NCI-H2107 (cell line): ENCODE measurements around the gene SYTL1.
A peak's percentile ranks its signal among the peaks of the same experiment; 100 is the strongest.

Experiments
- DNase-seq: peaks from one replicate; lab custom pipeline; 2025; lab: John Stamatoyannopoulos, UW

SYTL1 gene

DNA sequence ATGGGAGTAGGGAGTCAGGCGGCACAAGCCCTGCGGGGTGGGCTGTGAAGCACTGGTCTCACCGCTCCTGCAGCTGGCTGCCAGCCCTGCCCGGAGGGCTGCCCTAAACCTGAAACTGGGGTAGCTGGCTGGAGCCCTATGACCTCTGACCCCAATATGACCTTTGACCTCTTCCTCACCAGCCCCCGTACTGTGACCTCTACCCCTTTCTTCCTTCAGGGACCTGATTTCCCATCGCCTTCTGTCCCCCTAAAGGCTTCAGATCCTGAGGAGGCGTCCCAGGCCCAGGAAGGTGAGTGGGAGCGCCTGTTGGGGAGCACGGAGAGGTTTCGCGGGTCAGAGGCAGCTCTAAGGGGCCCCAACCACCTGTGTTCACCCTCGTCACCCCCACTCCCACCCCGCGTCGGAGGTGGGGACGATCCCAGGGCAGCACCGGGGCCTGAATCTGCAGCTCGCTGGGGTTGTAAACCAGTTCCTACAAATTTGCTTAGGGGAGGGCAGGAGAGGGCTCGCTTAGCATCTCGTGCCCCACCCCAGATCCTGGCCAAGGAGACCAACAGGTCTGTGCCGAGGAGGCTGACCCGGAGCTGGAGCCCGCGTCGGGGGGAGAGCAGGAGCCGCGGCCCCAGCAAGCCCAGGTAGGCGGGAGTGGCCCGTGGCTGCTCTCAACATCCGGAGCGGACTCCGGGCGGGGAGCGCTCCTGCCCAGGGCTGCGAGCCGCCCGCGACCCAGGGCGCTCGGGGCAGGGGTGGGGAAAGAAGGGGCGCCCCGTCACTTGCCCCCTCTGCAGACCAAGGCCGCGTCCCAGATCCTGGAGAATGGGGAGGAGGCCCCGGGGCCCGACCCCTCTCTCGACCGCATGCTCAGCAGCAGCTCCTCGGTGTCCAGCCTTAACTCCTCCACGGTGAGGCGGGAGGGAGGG is 7.3 kb downstream of the SYTL1 start:
- DNase-seq: peak; percentile 78

DNA sequence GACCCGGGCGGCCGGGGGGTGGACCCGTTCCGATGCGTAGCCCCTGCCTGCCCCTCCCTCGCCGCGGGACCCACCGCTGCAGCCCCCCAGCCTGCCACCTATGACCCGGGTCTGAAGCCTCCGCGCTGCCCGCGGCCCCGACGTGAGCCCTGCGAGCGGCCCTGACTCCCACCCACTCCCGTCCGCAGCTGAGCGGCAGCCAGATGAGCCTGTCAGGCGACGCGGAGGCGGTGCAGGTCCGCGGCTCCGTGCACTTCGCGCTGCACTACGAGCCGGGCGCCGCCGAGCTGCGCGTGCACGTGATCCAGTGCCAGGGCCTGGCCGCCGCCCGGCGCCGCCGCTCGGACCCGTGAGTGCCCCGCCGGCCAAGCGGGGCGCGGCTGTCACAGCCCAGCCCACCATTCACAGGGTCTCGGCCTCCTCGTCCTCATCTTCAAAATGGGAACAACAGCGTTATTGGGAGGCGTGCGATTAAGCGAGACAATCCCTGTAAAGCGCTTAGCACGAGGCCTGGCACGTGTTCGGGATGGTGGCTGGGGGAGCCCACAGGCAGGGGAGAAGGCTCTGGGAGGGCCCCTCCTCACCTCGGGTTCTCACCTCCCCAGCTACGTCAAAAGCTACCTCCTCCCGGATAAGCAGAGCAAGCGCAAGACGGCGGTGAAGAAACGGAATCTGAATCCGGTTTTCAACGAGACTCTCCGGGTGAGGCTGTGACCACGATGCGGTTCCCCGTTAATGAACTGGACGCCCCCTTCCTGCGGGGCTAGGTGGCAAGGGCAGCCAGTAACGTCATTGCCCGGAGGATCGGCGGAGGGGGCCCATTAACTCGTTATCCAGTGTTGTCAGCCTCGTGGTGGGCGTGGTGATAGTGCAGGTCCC is 8.2 kb downstream of the SYTL1 start:
- DNase-seq: peak; percentile 26

DNA sequence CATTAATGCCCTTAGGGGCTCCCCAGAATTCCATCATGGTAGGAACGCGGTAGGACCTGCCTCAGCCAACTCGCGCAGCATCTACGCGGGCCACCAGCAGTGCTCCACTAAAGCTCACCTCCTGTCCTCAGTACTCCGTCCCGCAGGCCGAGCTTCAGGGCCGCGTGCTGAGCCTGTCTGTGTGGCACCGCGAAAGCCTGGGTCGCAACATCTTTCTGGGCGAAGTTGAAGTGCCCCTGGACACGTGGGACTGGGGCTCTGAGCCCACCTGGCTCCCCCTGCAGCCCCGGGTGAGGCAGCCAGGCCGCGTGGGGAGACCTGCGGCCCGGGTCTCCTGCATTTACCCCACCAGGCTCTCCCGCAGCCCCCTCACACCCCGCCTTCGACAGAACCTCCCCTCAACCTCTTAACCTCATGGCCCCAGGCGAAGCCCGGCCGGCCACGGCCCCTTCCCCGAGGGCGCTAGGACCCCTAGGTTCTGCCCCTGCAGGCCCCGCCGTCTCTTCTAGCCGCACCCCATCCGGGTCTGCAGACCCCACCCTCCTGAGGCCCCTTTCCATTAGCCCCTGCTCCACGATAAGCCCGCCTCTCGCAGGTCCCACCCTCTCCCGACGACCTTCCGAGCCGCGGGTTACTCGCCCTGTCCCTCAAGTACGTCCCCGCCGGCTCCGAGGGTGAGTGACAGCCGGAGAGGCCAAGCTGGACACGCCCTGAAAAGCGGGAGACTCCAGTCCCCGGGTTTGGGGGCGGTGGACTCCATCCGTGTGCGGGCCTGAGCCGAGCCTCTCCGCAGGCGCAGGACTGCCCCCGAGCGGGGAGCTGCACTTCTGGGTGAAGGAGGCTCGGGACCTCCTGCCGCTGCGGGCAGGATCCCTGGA is 9.1 kb downstream of the SYTL1 start:
- no peak for DNase-seq

DNA sequence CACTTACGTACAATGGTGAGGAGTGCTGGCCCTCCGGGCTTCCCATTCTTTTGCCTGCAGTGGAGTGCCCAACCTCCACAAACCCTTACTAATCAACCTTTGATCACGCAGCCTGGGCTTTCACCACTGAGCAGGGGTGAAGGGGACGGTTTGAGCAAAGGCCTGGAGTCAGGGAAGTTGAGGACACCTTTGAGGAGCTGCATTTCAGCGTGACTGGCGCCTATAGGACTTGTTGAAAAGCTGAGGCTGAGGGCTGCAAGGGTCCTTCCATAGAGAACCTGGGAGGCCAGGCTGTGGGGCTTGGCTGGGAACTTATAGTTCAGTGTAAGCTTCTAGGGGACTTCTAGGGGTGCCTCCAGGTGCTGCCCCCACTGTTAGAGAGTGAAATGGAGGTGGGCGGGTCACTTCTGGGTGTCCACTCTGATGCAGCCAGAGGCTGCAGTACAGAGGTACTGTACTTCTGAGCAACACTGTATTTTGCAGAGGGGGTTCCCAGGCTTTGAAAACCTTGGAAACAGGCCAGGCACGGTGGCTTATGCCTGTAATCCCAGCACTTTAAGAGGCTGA is 9.8 kb downstream of the SYTL1 start:
- DNase-seq: no peak

DNA sequence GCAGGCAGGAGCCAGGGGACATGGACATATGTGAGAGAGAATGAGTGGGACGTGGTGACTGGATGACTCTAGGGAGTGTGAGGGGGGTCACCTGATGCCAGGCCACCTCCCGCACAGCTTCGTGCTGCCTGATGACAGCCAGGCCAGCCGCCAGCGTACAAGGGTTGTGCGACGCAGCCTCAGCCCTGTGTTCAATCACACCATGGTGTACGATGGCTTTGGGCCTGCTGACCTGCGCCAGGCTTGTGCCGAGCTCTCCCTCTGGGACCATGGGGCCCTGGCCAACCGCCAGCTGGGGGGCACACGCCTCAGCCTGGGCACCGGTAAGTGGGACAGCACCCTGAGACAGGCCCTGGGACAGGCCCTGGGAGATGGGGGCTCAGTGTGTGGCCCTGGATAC is 11.3 kb downstream of the SYTL1 start:
- DNase-seq: no peak

DNA sequence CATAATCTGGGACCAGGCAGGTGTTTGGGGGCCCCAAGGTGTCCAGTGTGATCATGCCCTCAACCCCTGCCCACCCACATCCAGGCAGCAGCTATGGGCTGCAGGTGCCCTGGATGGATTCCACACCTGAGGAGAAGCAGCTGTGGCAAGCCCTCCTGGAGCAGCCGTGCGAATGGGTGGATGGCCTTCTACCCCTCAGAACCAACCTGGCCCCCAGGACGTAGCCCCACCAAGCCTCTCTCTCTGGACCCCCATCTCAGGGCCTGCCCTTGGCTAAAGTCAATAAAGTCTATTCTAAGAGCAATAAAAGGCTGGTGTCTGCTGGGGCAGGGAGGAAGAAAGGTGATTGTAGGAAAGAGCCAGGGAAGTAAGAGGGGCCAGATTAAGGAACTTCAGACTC is 11.8 kb downstream of the SYTL1 start:
- DNase-seq: no peak

DNA sequence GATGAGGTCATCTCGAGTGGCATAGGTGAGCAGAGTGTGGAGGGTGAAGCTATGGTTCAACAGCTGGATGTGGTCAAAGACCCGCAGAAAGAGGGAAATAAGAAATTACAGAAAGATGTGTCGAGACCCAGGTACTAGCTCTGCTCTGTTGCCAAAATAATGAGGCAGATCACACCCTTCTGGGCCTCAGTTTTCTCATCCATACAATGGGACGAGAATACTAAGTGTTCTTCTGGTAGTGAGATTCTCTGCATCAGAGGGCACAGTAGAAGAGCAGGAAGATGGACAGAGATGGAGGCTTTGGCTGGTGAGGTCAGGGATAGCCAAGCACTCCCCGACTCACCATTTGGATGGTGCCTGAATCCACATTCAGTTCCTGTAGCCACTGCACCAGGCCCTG is 13.9 kb downstream of the SYTL1 start:
- DNase-seq: no peak

DNA sequence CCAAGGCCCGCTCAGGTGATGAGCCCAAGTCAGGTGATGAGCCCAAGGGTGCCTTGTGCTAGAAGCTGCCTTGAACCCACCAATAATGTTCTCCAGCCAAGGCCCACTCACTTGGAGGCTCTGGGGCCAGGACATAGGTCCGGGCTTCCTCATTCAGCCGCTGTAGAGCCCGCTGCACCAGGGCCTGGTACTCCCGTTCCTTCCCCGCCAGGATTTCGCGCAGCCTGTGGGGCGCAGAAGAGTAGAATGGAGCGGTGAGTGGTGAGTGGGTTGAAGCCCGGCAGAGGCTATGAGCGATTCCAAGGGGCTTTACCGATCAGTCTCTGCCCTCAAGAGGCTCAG is 14.4 kb downstream of the SYTL1 start:
- no peak for DNase-seq

DNA sequence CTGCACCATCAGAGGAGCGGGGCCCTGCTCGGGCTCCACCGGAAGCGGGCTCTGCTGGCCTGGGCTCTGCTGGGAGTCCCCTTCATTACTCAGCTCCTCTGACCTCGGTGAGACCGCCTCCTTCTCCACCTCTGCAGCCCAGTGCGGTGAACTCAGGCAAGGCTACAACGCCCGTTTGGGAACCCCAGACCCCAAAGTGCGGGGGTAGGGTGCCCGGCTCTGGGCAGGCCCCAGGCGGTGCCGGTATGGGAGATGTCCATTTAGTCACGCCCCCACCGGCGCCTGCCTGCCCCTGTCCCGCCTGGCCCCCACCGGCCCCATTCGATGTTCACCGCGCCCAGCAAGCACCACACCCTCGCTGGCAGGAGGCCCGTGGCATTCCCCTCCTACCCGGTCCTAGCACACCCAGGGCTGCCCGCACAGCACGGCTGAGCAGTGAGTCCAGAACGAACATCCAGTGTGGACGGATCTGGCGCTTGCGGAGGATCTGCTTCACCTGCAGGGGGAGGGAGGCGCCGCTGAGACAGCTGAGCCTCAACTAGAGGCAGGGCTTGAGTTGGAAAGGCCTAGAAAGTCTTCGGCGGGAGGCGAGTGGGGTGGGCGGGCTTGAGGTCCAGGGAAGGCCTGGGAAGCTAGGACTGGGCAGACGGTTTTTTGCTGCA is 14.9 kb downstream of the SYTL1 start:
- no peak for DNase-seq

DNA sequence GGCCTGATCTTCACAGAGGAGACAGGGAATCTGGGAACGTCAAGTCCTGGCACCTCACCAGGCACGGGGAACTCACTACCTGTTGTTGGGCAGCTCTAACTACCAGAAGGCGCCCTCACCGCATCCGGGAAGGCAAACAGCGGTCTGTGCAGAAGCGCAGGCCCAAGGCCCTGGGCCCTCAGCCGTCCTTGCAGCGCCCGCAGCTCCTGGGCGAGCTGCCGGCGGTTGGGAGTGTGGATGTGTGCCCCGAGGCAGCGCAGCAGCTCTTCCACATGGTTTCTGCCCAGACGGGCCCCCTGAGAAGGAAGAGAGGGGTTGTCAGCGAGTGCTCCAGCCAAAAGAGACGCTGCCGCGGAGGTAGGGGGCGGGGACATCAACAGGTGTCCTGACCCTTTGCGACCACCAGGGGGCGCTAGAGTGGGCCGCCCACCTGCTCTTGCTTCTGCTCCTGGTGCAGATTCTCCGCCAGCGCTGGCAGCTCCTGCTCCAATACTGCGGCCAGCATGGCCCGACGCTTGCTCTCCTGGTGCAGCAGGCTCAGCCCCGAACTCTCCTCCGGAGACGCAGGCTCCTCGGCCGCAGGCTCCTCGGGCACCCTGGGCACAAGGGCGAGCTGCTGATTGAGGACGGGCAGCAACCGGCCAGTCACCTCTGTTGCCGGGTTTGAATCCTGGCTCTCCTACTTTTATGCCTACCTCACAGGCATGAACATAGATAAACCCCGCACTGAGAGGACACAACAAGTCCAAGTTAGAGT is 15.6 kb downstream of the SYTL1 start:
- no peak for DNase-seq

DNA sequence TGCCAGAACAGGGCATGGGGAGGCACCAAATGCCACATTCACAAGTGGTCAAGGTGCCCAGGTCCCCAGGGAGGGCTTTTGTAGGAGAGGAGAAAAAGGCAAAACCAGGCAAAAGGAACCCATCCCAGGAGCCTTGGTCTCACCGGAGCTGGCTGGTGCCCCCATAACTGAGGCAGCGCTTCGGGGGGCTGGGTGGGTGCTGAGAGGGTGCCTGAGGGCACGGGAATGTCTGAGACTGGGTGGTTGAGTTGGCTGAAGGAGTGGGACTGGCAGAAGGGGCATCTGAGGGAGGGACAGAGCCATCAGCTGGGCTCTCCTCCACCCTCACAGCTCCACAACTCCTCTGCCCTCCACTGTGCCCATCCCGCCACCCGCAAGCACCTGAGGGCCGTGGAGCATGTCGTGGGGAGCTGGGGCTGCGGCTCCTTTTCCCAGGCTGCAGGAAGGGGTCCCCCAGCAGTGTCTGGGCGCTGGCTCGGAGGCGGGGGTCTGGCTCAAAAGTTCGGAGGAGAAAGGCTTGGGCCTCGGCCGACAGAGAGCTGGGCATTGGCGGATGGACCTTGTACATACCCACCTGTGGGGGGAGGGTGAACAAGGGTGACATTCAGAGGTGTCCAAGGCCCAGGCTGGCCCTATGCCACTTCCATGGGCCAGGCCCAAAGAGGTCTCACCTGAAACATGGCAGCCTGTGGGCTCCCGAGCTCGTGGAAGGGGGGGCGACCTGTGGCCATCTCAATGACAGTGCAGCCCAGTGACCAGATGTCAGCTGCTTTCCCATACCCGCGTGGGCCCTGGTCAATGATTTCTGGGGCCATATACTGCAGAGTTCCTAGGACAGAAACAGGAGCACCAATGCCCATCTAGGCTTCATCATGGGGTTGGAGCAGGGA is 16.5 kb downstream of the SYTL1 start:
- no peak for DNase-seq

DNA sequence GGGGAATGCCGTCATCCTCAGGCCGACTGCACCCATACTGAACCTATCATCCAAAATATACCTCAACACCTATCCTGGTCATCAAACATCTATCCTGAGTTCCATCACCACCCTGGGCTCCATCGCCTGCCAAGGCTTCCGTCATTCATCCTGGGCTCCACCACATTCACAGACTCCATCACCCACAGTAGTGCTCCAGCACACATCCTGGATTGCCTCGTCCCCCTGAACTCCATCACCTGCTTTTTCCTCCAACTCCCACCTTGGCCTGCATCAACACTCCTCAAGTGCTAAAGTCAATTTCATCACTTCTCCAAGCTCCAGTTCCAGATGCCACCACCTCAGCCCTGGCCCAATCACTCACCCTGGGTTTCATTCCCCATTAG is 17.1 kb downstream of the SYTL1 start:
- no peak for DNase-seq

DNA sequence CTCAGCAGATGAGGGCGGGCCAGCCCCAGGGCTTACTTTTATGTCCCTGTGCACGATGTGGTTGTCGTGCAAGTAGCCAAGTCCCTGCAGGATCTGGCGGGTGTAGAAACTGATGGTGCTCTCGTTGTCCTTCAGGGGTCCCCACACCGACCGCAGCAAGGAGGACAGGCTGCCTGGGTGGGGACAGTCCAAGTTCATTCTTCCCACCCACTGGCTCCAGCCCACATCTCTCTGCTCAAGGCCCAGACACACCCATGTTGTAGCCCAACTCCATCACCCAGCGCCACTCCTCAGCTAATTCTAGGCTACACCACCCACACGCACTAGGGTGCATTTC is 18.0 kb downstream of the SYTL1 start:
- DNase-seq: no peak

DNA sequence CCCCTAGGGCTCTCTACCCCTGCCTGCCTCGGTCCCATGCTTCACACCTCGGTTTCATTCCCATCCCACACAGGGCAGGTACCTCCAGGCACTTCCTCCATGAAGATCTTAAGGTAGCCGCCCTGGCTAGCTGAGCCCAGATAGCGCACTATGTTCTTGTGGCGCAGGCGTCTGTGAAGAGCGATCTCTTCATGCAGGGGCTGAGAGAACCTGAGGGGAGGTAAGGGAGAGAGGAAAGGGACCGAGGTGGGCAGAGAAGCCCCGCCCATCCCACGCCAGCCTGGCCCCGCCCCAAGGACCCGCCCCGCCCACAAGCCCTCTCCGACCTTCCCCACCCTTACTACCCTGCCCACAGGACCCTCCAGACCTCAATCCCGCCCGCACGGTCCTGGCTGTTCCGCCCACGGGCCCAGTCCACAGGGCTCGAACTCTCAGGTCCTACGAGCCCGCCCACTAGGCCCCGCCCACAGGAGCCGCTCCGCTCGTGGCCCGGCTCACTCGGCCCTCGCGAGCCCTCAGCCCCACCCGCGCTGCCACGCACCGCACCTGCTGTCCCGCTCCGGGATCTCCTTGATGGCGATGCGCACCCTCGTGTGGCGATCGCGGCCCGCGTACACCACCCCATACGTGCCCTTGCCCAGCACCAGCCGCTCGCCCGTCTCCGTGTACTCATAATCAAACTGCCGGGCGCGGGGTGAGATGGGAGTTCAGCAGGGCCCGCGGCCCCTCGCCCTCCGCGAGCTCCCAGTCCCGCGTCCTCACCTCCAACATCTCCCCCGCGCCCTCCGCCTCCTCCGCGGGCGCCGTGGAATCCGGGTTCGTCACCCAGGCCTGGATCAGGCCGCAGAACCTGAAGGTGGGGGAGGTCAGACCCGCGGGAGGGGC is 18.6 kb downstream of the SYTL1 start:
- DNase-seq: no peak

DNA sequence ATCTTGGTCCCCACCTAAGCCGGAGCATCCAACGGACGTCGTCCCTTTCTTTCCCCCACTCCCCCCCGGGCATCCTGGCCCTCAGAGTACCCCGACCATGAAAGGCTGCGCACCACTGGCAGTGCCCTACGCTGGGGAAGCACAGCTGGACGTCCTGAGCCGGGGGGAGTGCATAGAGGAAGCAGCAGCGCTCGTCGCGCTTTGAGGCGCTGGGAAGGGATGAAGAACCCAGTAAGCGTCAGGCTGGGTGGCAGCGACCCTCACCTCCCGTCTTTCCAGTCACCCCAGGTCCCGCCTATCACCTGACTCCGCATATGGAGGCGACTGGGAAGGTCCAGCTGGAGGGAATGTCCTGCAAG is 19.2 kb downstream of the SYTL1 start:
- DNase-seq: no peak

DNA sequence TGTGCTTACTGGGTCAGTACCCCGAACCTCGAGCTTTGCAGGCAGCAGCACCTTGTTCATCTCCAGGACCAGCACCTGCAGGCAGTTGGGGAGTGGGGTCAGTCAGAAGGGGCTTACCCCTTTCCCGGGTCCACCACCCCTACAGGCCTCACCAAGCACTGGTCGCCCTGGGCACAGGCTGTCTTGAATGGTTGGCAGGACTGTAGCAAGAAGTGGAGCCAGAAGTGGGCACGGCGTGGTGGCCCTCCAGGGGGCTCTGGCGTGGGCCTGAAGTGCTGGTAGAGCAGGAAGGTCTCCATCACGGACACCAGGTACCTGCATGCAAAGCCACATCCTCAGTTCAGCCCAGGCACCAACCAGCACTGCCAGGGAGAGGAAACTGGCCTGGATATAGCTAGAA is 19.7 kb downstream of the SYTL1 start:
- no peak for DNase-seq

DNA sequence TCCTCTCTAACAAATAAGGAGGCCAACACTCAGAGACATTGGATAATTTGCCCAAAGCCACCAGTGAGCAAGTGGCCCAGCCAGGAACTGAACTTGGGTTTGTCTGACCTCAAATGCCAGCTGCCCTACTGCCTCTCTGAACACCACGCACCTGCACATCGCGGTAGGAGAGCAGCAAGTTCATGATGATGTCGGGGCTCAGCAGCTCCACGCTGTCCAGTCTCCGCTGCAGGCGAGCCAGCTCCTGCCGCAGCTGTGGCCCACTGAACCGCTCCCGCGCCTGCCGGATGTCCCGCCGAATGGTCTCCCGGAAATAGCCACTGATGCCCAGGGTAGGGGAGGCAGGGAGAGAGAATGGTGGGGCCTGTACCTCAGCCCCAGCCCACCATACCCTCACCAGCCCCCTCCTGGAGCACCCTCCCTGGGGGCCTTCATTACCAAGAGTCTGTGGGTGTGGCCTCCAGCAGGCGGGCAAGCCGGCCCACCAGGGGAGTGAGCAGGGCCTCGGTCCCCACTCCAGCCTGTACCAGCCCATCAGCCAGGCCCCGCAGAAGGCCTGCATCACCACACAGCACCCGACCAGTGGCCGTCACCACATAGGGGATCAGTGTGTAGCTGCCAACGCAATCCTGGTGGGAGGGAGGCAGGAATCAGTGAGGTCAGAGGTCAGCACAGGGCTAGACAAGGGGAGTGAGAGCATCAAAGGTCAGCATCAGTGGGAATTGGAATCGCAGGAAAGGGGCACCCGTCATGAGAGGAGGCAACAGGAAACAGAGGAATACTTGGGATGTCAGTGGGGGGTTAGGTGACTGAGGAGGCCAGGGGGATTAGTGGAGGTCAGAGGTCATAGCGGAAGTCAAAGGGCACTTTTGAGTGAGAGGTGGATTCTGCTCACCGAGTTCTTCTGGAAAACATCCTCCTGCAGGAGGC is 22.2 kb downstream of the SYTL1 start:
- DNase-seq: no peak
